ENCODE results near the gene KRI1. TPM values are rescaled to one million over a fixed set of nuclear protein-coding genes. Genes with fewer than 3 reads are reported as not detected.
"Not testable (repeated sequence)": the region's sequence is repeated elsewhere in the genome, so short reads cannot be mapped to it uniquely, and the experiment has no call there.

Gene KRI1
- total RNA-seq, 6 experiments from 2014 or later, result 12.8 to 20.2 (median 17.5) TPM

DNA sequence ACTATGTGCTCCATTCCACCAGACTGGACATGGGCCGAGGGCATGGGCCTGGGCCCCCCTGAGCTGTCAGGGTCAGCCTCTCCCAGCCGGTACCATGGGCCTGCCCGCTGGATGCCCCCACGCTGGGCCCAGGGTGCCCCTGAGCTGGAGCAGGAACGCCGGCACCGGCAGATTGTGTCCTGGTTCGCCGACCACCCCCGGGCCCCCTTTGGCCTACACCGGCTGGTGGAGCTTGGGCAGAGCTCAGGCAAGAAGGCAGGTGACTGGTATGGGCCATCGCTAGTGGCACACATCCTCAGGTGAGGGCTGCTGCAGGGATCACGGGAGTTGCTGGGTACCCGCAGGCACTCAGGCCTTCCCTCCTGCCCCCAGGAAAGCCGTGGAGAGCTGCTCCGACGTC, 19.0 kb downstream of the KRI1 start:
- Mint-ChIP-seq H3K4me1 (ENCODE audit: low read depth) (peaks cover 8% of the 10 kb centered on the region), H3K27ac (no peak overlapping the region), H3K36me3 (ENCODE audit: low read depth) (peaks cover 13% of the 10 kb centered on the region), H3K9me3 (no peaks in the 10 kb centered on the region), H3K27me3 (ENCODE audit: insufficient read depth) (peaks cover 2% of the 10 kb centered on the region; the same call in 1 of the 2 replicates), H3K4me3 (no peak overlapping the region)
- no peak for DNase-seq
- TF ChIP-seq, protein P1, sequence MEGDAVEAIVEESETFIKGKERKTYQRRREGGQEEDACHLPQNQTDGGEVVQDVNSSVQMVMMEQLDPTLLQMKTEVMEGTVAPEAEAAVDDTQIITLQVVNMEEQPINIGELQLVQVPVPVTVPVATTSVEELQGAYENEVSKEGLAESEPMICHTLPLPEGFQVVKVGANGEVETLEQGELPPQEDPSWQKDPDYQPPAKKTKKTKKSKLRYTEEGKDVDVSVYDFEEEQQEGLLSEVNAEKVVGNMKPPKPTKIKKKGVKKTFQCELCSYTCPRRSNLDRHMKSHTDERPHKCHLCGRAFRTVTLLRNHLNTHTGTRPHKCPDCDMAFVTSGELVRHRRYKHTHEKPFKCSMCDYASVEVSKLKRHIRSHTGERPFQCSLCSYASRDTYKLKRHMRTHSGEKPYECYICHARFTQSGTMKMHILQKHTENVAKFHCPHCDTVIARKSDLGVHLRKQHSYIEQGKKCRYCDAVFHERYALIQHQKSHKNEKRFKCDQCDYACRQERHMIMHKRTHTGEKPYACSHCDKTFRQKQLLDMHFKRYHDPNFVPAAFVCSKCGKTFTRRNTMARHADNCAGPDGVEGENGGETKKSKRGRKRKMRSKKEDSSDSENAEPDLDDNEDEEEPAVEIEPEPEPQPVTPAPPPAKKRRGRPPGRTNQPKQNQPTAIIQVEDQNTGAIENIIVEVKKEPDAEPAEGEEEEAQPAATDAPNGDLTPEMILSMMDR (IDR thresholded peaks at IDR 0.05), result no peak

DNA sequence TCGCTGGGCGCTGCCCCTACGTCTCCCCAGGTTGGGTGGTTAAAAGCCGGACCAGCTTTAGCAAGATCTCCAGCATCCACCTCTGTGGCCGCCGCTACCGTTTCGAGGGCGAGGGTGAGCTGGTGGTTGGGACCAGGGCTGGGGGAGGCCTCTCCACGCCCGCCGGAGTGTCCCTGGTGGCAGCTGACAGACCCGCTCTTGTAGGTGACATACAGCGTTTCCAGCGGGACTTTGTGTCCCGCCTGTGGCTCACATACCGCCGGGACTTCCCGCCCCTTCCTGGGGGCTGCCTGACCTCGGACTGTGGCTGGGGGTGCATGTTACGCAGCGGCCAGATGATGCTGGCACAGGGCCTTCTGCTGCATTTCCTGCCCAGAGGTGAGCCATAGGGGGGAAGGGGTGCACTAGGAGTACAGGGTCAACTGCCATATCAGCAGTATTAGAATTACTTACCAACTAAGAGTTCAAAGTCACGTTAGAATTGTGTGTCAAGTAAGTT, 21.0 kb downstream of the KRI1 start:
- TF ChIP-seq, protein P1 (IDR thresholded peaks at IDR 0.05), result no peak
- Mint-ChIP-seq H3K4me1 (ENCODE audit: low read depth) (peaks cover 8% of the 10 kb centered on the region), H3K36me3 (ENCODE audit: low read depth) (no peaks in the 10 kb centered on the region; the same call in 1 of the 2 replicates), H3K27ac (peak overlapping the region; percentile 72), H3K27me3 (ENCODE audit: insufficient read depth) (peaks cover 4% of the 10 kb centered on the region), H3K4me3 (peak overlapping the region; percentile 93), H3K9me3 (no peaks in the 10 kb centered on the region)
- DNase-seq, result no peak

DNA sequence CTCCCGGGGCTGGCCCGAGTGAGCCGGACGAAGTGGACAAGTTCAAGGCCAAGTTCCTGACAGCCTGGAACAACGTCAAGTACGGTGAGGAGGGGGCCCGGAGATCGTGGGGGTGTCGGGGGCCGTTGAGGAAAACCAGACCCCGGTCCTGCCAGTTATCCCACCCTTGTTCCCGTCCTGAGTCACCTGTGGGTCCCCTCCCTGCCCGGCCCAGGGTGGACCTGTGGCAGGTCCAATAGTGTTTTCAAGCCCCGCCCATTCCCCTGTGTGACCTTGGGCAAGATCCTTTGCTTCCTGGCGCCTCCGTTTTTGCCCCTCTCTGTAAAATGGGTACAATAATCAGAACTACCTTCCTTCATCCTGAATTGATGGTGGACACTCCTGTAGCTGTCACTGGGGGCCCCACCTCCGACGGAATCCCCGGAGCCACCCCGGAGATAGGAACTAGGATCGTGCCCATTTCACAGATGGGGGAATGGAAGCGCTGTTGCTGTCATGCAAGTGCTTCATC, 21.5 kb downstream of the KRI1 start:
- TF ChIP-seq, protein P1 (IDR thresholded peaks at IDR 0.05), result no peak
- Mint-ChIP-seq H3K27ac (peak overlapping the region; percentile 72), H3K27me3 (ENCODE audit: insufficient read depth) (peaks cover 5% of the 10 kb centered on the region)

DNA sequence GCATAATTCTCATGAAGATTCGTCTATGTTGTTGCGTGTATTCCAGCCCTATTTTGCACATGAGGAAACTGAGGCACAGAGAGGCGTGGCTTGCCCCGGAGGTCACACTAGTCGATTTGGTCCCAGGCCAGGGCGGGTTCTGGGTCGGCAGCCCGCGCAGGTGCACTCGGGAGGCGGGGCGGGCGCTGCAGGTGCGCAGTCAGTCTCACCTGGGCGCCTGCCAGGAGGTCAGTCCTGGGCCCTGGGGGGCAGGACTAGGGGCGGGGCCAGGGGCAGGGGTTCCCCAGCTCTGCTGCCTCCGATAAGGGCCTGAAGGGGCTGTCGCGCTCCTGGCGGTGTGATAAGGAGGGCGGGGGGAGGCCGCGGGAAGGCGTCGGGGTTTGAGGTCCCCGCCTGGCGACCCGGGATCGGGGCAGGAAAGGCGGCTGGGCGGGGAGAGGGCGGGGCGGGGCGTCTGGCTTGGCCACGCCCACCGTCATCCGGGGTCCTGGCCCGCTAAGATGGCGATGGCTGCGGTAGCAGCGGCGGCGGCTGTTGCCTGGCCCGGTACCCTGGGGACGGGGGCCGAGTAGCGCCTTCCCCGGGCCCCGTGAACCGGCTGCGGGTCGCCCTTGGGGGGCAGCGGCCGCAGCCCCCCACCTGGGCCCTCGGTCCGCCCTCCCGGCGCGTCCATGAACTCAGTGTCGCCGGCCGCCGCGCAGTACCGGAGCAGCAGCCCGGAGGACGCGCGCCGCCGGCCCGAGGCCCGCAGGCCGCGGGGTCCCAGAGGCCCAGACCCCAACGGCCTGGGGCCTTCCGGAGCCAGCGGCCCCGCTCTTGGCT, 22.2 kb downstream of the KRI1 start, which contains the start of gene ATG4D:
TSS of gene ATG4D (plus strand) at position 485 of the 822 bp plus-strand sequence. CDS start at position 672, 187 bp downstream.
- TF ChIP-seq, protein P1 (IDR thresholded peaks at IDR 0.05), result no peak; the same call in 1 of the 2 replicates
- H3K4me1 Mint-ChIP-seq (ENCODE audit: low read depth), result peaks cover 8% of the 10 kb centered on the region
- peak within 1 kb of the TSS; percentile 72 for H3K27ac Mint-ChIP-seq
- no peaks in the 10 kb centered on the region; the same call in 1 of the 2 replicates for H3K36me3 Mint-ChIP-seq (ENCODE audit: low read depth)
- DNase-seq, result peak; percentile 24
- H3K27me3 Mint-ChIP-seq (ENCODE audit: insufficient read depth), result peaks cover 5% of the 10 kb centered on the region
- H3K9me3 Mint-ChIP-seq, result no peaks in the 10 kb centered on the region
- peak within 1 kb of the TSS; percentile 93 for H3K4me3 Mint-ChIP-seq

More for the DNA sequence above, 21.5 kb downstream of the KRI1 start:
- H3K36me3 Mint-ChIP-seq (ENCODE audit: low read depth), result no peaks in the 10 kb centered on the region; the same call in 1 of the 2 replicates
- peaks cover 8% of the 10 kb centered on the region for H3K4me1 Mint-ChIP-seq (ENCODE audit: low read depth)
- no peaks in the 10 kb centered on the region for H3K9me3 Mint-ChIP-seq
- DNase-seq, result no peak
- H3K4me3 Mint-ChIP-seq, result peak overlapping the region; percentile 93

DNA sequence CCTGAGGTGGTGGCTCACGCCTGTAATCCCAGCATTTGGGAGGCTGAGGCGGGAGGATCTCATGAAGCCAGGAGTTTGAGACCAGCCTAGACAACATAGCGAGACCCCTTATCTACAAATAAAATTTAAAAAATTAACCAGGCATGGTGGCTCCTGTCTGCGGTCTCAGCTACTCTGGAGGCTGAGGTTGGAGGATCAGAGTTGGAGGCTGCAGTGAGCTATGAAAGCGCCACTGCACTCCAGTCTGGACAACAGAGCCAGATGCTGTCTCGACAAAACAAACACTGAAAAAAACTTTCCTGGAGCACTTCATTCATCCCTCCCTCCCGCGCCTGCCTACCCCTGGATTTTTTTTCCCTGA, 22.8 kb downstream of the KRI1 start:
- no peaks in the 10 kb centered on the region for H3K36me3 Mint-ChIP-seq (ENCODE audit: low read depth)
- DNase-seq, result no peak
- H3K9me3 Mint-ChIP-seq, result no peaks in the 10 kb centered on the region
- H3K27me3 Mint-ChIP-seq (ENCODE audit: insufficient read depth), result peaks cover 5% of the 10 kb centered on the region
- H3K4me3 Mint-ChIP-seq, result peak overlapping the region; percentile 74
- peak overlapping the region; percentile 48; the same call in 1 of the 2 replicates for H3K27ac Mint-ChIP-seq
- TF ChIP-seq, protein P1 (IDR thresholded peaks at IDR 0.05), result no peak
- H3K4me1 Mint-ChIP-seq (ENCODE audit: low read depth), result peaks cover 8% of the 10 kb centered on the region

DNA sequence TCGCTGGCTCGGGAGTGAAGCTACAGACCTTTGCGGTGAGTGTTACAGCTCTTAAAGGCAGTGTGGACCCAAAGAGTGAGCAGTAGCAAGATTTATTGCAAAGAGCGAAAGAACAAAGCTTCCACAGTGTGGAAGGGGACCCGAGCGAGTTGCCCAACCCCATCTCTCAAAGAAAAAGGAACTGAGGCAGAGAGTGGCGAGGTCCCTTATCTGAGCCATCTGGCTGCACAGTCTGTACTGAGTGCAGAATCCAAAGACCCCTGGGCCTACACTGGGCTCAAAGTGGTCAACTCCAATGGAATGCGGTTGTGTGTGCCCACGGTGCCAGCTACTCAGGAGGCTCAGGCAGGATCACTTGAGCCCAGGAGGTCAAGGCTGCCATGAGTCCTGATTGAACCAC, 26.8 kb downstream of the KRI1 start:
- H3K27ac Mint-ChIP-seq; H3K9me3 Mint-ChIP-seq; DNase-seq; H3K36me3 Mint-ChIP-seq (ENCODE audit: low read depth); H3K4me3 Mint-ChIP-seq; H3K4me1 Mint-ChIP-seq (ENCODE audit: low read depth): not testable (repeated sequence)
- peaks cover 10% of the 10 kb centered on the region for H3K27me3 Mint-ChIP-seq (ENCODE audit: insufficient read depth)
